HG02571 (cell line): ENCODE results near the gene SNHG17.
"Not testable (repeated sequence)": the region's sequence is repeated elsewhere in the genome, so short reads cannot be mapped to it uniquely, and the experiment has no call there.

ENCODE experiments used
- ATAC-seq: cut with Tn5 transposase; IDR thresholded peaks from one replicate; pipeline ENCODE4 v1.9.1; 2021; ENCODE audit warnings: mild to moderate bottlenecking, moderate library complexity; ENCODE audit not compliant: unreplicated experiment

The SNHG17 gene

DNA sequence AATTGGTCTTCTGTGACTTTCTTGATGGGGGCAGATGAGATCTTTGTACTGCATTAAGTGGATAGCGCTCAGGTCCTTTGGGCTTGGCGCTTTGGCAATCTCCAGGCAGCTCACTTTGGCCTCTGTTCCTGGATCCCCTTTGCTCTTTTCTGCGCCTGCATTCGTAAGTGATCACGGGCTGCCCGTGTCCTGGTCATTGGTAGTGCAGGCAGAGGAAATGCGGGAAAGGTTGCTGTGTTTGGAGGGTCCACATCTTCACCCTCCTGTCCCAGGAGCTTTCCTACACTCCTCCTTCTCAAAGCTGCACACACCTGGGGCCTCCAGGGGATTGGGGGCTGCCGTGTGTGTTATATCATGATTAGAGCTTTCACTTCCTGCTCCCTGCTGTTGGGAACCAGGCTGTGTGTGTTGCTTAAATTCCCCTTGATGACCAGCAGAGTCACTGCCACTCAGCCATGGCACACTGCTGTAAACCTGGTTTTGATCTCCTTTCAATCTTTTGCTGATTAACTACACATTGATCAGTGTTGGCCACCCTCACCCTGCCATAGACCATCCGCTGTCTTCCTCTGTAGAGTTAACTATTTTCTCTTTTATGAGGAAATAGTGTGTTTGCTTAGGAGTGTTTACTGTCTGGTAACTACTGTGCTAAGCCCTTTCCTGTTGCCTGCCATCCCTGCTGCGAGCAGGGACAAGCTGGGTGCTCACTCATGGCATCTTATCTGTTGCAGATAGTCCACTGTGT is 13.0 kb upstream of the SNHG17 start:
- no peak for ATAC-seq

DNA sequence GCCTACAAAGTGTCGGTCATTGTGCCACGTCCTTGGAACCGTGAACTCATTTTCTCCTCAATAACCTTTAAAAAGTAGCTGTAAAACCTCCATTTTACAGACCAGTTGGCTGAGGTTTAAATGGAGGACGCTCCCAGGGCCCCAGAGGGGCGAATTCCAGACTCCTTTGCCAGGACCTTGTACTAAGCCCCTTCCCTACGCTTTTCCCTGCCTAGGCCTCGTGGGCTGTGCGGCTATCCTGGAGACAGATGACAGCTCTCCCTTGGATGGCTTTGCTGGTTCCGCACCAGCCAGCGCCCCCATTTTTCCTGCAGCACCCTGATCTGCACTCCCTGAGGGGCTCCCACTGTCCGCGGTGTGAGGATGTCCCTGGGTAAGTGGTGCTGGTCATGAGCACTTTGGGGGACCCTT is 12.1 kb upstream of the SNHG17 start:
- ATAC-seq, result no peak

- peak; percentile 67 for ATAC-seq
These were observed 11.5 kb upstream of the SNHG17 start for GRCh38 chr20:38446441-38447209.

- no peak for ATAC-seq
These were observed 10.8 kb upstream of the SNHG17 start for GRCh38 chr20:38445901-38446425.

DNA sequence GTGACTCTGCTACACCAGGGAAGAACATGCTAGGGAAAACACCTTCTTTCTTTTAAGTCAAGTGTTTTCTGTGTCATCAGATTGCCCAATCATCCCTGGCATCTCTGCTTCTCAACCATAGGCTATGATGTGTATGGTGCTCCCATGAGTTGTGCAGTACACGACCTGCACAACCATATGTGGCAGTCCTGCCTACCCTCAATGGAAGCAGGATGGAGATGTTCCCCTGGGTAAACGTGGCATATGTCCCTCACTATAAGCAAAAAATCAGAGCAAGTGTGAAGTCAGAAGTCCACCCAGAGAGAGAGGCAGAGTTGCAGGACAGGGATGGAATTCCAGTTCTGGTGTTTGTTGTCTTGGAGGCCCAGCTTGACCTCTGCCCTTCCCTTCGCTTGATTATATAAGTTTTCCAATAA is 10.3 kb upstream of the SNHG17 start:
- ATAC-seq, result no peak

GRCh38 chr20:38441916-38442315 is 6.8 kb upstream of the SNHG17 start:
- no peak for ATAC-seq

DNA sequence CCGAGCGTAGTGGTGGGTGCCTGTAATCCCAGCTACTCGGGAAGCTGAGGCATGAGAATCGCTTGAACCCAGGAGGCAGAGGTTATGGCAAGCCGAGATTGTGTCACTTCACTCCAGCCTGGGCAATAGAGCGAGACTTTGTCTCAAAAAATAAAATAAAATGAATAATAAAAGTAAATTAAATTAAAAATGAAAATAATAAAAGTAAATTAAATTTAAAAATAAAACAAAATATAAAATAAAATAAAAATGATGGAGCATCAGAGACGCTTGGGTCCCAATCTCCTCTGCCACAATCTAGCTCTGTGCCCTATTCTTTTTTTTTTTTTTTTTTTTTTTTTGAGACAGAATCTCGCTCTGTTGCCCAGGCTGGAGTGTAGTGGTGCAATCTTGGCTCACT is 6.0 kb upstream of the SNHG17 start:
- not testable (repeated sequence) for ATAC-seq

DNA sequence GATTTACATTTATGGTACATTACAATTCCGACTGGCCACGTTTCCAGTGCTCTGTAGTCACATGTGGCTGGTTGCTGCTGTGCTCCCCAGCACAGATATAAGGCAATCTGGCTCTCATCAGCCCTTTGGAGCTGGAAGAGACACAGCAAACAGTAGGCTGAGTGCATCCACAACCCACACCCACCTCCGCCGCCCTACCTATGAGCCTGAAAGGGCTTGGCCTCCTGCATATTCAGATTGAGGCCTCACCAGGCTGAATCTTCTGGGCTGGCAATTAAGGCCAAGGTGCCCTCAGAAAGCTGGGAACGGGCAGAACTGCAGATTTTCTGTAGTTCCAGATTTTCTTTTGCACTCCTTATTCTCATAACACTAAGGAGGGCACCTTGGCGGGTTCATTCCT is 2.7 kb upstream of the SNHG17 start:
- ATAC-seq, result no peak

GRCh38 chr20:38435555-38435939 is 419 bp upstream of the SNHG17 start:
- no peak for ATAC-seq

DNA sequence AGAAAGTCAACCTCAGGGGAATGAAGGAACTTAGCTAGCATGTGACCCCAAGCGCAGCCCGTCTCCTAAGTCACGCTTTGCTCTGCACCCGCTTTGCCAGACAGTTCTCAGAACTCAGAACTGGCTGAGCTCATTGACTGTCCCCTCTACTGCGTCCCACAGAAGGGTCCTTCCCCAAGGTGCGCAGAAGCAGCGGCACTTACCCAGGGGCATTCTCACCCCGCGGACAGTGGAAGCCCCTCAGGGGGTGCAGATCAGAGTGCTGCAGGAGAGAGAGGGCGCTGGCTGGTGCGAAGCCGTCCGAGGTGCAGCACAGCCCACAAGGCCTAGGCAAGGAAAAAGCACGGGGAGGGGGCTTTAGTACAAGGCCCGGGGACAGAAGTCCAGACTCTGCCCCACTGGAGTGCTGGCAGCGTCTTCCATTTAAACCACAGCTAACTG is 807 bp downstream of the SNHG17 start:
- no peak for ATAC-seq

GRCh38 chr20:38433304-38433972 is 1.7 kb downstream of the SNHG17 start:
- no peak for ATAC-seq

GRCh38 chr20:38432870-38433269 is 2.3 kb downstream of the SNHG17 start:
- ATAC-seq, result not testable (repeated sequence)

GRCh38 chr20:38432292-38432691 is 2.8 kb downstream of the SNHG17 start:
- ATAC-seq, result no peak

- ATAC-seq, result no peak
These were observed 4.3 kb downstream of the SNHG17 start for GRCh38 chr20:38430679-38431325.

GRCh38 chr20:38429301-38429700 is 5.8 kb downstream of the SNHG17 start:
- no peak for ATAC-seq

DNA sequence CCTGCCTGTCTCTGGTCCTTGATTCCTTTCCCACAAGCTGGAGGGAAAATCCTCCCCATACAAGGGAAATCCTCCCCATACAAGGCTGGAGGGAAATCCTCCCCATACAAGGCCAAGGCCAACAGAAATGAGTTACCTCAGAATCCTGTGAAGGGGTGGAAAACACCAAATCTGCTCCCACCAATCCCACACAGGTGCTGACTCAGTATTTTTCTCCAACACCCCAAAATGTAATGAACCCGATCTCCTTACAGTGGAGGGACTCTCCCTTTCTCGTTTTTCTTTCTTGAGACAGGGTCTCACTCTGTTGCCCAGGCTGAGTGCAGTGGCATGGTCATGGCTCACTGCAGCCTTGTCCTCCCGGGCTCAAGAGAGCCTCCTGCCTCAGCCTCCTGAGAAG is 6.3 kb downstream of the SNHG17 start:
- ATAC-seq, result no peak

DNA sequence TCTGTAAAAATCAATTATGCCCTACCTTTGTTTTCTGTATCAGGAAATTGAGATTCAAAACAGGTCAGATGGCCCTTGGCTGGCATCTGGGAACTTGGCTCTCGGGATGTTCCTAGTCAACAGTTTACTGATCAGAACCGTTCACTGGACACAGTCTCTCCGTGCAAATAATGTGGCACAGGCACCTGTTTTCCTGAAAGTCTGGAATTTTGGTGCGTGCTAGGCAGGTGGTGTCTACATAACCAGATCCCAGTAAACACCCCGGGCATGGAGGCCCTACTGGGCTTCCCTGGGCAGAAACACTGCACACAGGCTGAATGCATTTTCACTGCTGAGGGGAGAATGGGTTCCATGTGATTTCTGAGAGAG is 7.5 kb downstream of the SNHG17 start:
- no peak for ATAC-seq

DNA sequence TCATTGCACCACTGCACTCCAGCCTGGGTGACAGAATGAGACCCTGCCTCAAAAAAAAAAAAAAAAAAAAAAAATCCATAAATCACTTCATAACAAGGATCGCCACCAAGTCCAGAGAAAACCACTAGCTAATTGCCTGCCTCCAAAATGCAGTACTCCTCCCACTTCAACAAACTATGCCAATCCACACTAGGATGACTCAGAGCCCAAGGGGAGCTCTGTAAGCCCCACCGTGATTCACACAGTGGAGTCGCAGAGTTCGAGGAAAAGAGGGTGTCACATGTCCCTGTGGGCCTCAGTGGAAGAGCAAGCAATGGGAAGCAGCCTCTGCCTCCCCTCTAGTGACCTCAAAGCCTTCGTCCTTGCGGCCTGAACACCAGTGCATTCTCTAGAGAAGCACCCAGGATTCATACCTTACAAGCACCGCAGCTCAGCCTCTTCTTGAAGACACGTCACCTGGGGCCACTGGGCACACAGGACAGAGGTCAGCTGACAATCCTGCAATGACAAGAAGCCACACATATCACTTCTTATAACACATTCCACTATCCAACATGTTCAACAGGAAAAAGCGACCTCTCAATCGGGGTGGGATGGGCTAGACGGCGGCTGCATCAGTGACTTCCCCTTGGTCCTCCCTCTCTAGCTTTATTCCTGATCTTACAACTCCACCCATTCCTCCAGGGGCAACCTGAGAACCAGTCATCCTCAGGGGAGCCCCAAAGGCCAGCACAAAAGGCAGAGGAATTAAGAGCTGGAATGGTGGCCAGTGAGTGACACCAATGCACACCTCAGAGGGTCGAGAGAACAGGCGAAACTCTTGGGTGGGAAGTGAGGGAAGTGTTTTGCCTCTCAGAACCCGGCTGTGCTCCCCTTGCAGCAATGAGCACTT is 8.9 kb downstream of the SNHG17 start:
- ATAC-seq, result no peak

DNA sequence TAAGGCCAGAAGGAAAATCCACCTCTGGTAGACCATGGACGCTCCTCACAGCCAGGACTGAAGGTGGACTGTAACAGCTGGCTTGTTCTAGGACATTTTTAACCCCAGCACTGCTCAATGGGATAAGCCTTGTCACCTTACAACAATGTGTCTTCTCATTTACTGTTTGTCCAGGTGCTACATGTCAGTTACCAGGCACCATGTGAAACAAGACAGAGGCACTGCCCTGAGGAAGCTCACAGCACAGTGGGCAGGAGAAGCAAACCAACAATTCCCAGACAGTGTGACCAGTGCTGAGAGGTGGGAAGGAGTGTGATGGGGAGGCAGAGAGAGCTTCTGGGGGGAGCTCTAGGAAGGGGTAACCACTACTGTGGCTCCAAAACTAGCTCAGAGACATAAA is 10.7 kb downstream of the SNHG17 start:
- ATAC-seq, result no peak

DNA sequence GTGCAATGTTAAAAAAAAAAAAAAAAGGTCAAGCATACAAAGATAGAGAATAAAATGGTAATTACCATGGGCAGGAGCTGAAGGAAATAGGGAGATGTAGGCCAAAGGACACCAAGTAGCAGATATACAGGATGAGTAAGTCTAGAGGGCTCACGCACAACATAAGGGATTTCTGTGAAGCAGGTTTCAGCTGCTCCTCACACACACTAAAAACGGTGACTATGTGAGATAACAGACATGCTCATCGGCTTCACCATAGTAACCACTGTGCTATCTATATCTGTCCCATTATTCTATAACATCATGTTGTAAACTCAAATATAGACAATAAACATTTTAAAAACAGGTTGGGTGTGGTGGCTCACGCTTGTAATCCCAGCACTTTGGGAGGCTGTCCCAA is 11.6 kb downstream of the SNHG17 start:
- no peak for ATAC-seq
